Measurements from ENCODE around the gene RGS7.
A peak's percentile ranks its signal among the peaks of the same experiment; 100 is the strongest.
"Not testable (repeated sequence)": the region's sequence is repeated elsewhere in the genome, so short reads cannot be mapped to it uniquely, and the experiment has no call there.

The RGS7 gene

DNA sequence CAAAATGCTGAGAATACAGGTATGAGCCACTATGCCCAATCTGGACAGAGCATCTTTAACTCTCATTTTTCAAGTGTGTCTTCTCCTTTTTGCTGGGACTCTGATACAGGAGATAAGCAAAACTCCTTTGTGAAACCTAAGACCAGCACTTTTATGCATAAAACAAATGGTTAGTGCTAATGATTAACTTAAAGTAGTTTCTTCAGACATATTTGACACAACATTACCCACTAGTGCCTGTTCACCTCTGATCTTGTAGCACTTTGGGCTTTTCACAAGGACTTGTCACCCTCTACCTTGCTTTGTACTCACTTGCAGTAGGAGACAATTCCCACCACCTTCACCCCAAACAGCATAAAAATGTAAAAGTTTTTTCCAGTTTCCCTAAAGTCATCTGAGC is 216.3 kb downstream of the RGS7 start:
- DNase-seq (ENCODE audit: low read depth in 2 of 2), result no peak

DNA sequence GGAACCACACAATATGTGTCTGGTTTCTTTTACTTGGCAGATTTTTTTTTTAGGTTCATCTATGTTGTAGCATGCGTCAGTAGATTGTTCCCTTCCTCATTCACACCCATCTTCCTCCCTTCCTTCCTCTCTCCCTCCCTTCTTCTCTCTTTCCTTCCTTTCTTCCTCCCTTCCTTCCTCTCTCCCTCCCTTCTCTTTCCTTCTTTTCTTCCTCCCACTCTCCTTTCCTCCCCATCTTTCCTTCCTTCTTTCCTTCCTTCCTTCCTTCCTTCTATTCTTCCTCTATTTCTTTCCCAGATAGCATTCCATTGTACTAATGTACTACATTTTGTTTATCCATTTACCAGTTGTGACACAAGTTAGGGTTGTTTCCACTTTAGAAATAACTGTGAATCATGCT is 218.0 kb downstream of the RGS7 start:
- DNase-seq (ENCODE audit: low read depth in 2 of 2), result no peak

DNA sequence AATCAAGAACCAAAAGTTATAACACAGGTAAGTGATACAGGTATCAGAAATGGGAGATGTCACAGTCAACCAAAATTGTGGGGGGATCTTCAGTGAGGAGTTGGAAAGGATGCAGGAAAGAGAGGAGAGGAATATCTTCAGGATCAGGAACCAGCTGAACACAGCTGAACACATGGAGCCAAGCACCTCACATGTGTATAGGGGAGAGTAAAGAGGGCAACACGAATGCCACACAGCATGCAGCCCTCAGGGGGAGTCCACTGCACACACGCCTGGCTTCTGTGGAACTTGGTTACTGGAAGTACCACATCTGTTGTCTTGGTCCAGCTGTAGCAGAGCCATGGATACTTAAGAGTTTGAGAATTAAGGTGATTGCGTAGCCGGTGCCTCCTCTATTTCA is 218.8 kb downstream of the RGS7 start:
- no peak for DNase-seq (ENCODE audit: low read depth in 2 of 2)

DNA sequence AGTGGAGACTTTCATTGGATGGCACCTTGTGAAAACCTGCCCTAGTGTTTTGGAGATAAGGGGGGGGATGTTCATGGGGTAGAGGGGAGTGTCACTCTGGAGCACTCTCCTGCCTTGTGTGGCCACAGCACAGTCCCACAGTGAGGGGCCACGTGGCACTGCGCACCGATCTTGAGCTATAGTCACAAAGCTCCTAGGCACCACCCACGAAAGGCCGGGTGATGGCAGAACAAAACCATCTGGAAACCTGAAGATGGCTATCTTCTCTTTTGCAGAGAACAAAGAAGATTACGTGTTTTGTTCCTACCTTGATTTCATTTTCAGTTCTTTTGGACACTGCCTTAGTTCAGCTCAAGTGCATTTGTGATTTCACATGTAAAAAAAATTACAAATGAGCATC is 220.6 kb downstream of the RGS7 start:
- no peak for DNase-seq (ENCODE audit: low read depth in 2 of 2)

DNA sequence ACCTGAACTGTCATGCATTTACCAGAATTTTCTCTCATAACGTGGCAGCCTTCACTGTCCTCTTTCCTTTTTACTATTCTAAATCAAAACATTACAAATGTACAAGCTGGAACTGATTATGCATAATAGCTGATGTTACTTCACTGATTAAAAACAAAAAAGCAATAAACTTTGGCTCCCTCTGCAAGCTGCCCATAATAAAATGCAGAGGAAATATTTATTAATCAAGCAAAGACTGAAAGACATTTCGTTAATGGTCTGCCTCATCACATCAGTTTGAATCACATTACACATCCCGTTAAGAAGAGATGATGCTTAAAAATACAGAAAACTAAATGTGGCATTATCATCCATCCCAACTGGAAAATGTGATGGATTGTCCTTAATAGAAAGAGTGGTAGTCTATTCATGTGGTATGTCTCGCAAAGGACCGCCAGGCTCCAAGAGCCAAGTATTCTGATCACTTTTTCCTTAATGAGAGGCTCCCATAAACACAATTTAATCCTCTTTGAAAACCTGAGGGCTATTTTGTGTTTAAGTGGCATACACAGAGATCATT is 225.3 kb downstream of the RGS7 start:
- DNase-seq (ENCODE audit: low read depth in 2 of 2), result peak; percentile 1 to 4

DNA sequence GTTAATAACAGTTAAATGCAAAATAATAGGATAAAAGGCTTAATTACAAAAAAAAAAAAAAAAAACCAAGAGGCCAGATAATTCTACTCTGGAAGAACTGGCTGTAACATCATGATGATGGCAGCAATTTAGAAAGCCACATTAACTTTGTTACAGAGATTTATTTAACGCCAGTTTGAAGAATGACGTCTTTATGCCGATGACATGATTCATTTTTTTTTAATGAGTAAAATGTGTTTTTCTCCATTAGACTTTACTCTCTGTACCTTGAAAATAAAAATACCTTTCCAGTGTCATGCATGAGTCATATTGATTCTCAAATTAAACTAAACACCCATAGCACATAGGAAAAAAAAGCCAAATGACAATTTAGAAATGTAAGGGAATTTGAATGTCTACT is 226.1 kb downstream of the RGS7 start:
- DNase-seq (ENCODE audit: low read depth in 2 of 2), result peak; percentile 7 to 12

DNA sequence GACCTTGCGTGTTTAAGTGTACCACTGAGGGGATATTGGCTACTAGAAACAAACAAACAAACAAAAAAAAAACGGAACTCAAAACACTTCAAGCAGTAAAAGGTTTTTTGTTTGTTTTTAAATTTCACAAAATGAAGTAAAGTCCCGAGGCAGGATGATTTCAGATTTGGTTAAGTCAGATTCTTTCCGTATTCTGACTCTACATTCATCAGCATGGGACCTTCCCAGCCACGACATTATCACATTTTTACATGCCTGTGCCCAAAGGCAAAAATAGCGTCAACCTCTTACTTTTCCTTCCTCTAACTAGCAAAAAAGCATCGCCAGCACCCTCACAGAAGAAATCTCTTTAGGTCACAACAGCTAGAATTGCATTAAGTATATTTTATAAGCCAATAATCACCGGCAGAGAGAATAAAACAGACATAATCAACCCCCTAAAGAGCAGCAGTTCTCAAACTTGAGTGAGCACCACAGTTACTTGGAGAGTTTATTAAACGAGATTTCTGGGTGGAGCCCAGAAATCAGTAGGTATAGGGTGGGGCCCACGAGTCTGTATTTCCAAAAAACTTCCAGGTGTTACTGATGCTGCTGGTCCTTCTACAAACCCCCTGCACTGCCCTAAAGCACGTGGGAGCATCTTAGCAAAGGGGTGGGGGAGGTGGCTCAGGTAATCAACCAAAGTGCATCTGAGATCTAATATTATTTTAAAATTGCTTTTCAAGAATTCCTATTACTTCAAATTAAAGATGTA is 227.6 kb downstream of the RGS7 start:
- no peak for DNase-seq (ENCODE audit: low read depth in 2 of 2)

DNA sequence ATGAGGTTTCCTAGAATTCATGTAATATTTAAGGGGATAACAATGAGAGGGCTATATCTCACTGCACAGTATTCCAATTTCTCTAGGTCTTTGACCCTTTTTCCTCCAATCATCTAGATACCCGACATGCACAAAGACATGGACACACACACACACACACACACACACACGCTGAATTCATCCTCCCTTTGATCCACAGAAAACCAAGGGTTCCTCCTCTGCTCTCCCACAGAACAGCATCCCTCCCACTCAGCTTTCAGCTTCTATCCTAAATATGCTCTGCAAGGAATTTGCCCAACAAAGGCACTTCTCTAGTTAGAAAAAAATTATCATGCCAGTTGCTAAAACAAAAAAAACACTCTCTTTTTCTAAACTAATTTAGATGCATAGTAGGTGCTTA is 231.7 kb downstream of the RGS7 start:
- DNase-seq (ENCODE audit: low read depth in 2 of 2), result no peak

DNA sequence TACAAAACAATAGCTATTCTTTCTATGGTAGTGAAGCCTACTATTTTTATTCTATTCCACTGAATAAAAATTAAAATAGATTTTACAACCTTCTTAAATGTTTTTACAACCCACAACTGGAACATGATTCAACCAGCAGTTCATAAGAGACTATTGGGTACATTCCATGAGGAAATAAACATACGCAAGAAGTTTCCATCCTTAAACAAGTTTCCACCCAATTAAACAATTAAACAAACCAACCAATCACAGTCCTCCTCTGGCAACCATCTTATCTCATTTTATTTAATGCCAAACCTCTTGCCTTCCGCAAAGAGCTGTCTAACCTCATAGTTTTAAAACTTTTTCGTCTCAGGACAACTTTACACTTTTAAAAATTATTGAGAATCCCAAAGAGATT is 239.0 kb downstream of the RGS7 start:
- no peak for DNase-seq (ENCODE audit: low read depth in 2 of 2)

DNA sequence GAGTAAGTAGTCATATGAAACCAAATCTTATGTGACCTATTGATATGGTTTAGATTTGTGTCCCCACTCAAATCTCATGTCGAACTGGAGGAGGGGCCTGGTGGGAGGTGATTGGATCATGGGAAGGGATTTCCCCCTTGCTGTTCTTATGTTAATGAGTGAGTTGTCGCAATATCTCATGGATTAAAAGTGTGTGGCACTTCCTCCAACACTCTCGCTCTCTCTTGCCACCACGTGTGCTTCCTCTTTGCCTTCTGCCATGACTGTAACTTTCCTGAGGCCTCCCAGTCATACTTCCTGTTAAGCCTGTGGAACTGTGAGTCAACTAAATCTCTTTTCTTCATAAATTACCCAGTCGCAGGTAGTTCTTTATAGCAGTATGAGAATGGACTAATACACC is 241.2 kb downstream of the RGS7 start:
- DNase-seq (ENCODE audit: low read depth in 2 of 2), result no peak

DNA sequence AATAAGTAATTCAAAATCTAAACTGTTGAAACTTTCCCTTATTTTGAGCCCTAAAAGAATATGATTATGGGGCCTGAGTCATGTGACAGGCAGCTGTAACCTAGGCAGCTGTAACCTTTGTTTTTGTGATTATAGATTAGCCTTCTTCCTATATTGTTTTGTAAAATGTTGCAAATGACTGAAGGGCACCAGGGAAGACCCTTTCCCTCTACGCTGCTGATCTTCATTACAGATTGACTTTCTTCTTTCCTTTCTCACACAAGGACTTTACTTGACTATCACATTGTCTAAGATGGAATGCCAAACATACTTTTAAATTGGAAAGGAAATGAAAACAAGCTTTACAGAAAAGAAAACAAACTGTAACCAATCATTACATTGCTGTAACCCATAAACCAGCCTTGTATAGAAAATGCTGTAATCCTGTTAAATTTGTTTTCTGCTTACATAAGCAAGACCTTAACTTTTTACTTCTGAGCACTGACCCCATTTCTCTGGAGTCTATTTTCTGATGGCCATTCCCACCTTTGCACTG is 242.2 kb downstream of the RGS7 start:
- no peak for DNase-seq (ENCODE audit: low read depth in 2 of 2)

DNA sequence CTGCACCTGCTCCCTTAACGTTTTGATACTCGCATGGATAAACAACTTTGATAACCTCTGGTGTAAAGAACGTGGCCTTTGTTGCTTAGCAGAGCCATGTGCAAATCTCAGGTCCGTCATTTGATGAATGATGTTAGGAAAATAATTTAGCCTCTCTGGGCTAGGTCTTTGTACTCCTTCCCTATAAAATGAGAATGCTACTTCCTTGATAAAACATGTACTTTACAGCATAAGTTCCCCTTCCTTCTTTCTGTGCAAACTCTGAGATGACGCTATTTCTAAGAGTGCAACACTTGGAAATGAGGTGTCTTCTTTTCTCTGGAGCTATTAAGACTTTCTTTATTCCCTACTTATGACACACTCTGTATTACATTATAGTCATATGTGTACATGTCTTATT is 243.4 kb downstream of the RGS7 start:
- DNase-seq (ENCODE audit: low read depth in 2 of 2), result no peak

DNA sequence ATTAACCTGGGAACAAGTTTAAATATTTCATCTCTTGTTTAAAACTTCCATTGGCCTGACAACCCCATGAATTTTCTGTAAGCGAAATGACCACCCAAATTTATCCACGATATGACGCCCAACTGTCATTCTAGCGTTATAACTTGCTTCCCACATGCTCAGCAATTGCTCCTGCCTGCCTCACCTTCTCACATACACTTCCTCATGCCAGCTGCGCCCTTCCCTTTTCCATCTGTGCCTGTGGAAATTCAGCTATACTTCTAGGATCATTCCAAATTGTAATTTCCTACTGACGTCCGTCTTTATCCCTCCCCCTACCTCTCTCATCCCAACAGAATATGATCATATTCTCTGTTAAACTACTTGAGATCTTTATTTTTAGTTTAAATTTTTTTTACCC is 248.0 kb downstream of the RGS7 start:
- no peak for DNase-seq (ENCODE audit: low read depth in 2 of 2)

DNA sequence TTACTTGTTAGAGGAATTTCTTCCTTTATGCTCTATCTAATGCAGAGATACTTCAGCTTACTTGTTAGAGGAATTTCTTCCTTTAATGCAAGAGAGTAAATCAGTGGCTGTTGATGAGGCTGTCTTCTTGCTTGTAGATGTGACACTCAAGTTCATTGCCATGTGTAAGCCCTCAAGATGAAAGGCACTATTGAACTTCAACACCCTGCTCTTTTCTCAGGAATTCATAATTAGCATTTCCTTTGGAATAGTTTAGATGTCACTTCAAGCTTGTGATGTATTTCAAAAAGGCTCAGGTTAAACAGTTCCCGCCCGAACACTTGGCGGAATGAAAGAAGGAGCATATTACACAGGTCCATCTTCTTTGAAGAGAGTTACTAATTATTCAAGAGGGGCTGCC is 251.9 kb downstream of the RGS7 start:
- no peak for DNase-seq (ENCODE audit: low read depth in 2 of 2)

DNA sequence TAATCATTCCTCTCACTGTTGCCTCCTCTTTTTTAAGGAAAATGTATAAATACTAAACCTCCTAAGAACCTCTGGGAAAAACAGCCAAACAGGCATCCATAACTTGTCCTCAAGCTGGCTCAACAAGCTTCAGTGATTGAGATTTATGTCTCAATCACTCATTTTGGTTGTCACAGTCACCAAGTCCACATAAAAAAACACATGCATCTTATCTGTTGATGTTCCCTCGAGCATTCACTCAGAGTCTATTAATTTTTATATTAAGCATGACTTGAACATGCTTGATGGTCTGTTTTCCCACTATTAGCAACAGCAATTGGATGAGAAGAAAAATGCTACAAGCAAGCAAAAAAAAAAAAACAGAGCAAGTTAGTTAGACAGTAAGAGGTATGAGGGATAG is 254.3 kb downstream of the RGS7 start:
- no peak for DNase-seq (ENCODE audit: low read depth in 2 of 2)

DNA sequence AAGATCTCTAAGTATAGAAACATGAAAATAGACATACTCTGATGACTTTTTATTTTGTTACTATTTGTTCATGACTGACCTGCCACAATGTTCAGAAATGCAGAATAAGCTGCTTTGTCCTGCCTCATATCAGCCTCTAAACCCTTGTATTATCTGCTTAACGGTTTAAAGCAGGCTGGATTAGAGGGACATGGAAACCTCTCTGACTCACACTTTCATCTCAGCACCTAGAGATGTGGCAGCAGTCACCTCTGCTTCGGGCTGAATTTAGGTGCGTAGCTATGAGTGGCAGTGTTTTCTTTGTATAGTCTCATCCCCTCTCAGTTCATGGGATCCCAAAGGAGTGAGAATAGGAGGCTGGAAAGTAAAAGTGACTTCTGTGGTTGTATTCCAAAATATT is 255.4 kb downstream of the RGS7 start:
- no peak for DNase-seq (ENCODE audit: low read depth in 2 of 2)

DNA sequence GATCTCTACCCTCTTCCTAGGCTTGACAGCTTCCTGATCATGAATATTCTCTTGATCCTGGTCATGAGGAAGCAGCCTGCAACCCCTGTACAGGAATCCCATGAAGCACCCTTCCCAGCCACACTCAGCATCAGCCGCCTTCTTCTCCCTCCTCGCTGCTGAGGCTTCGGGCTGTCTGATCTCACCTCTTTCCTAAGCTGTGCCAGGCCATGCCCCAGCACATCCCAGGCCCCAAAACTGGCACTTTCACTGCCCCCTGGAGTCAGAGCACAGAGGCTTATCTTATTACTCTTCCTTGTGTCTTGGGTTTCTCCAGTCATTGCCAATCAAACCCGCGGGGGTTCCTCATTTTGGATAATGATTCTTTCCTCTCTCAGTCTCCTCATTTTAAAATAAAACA is 259.5 kb downstream of the RGS7 start:
- DNase-seq (ENCODE audit: low read depth in 2 of 2), result no peak

DNA sequence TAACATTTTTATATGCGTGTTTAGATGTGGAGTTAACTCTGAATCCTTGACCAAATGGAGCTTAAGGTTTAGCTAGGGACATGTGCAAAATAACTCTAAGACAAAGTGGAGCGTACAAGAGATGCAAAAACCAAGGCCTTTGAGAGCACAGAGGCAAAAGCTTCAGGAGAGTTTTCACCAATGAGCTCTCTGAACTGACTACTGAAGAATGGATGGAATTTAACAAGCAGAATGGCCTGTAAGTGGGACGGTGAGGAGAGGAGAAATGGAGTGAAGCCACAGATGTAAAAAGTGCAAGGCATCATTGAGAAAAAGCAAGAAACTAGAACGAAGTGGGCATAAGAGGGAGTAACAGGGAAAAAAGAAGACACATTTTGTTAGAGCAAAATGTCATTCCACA is 260.0 kb downstream of the RGS7 start:
- DNase-seq (ENCODE audit: low read depth in 2 of 2), result no peak

DNA sequence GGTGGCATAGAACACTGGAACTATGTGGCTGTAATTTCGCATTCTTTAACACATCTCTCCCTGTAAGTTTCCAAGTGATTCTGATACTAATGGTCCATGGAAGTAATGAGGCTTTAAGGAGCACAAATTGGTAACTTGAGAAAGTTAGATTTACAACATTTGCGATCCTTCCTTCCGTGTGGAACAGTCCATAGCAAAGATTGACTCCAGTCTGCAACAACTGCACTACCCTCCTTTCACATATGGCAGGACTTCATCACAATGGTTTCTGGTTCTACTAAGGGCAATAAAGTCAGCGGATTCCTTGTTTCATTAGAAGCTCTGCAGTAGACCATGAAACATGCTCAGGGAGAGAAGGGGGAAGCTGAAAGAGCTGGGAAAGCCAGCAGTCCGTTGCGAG is 261.2 kb downstream of the RGS7 start:
- DNase-seq (ENCODE audit: low read depth in 2 of 2), result no peak

DNA sequence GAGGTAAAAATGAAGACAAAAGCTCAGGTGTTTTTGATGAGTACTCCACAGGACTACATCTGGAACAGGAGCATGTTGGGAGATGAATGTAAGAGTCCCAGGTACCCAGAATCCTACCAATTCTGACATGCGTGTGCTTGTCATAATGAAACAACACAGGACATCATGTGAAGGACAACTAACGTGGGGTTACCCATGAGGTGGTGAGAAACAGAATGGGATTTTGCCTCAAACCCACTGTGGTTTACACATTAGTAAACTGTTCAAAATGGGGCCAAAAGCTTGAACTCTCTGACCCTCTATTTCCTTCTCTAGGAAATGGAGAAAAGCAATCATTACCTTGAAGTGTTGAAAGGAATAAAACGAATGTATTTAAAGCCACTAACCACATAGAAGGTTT is 266.2 kb downstream of the RGS7 start:
- DNase-seq (ENCODE audit: low read depth in 2 of 2), result no peak

DNA sequence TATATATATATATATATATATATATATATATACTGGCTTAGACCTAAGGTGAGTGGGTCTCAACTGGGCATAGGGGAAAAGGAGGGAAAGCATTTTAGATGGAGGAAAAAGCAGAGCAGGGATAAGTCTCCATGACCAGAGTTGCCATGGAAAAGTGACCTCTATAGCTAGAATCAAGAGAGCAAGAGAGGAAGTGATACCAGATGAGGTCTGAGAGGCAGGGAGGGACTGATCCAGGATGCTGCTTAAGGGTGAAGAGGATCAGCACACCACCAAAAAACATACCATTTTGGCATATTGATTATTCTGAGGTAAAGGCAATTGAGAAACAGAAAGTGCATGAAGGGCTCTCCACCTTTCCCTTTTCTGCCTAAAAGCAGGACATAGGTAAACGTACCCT is 267.9 kb downstream of the RGS7 start:
- not testable (repeated sequence) for DNase-seq (ENCODE audit: low read depth in 2 of 2)

DNA sequence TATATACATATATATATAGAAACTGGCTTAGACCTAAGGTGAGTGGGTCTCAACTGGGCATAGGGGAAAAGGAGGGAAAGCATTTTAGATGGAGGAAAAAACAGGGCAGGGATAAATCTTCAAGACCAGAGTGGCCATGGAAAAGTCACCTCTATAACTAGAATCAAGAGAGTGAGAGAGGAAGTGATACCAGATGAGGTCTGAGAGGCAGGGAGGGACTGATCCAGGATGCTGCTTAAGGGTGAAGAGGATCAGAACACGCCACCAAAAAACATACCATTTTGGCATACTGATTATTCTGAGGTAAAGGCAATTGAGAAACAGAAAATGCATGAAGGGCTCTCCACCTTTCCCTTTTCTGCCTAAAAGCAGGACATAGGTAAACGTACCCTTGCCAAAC is 268.9 kb downstream of the RGS7 start:
- DNase-seq (ENCODE audit: low read depth in 2 of 2), result not testable (repeated sequence)

DNA sequence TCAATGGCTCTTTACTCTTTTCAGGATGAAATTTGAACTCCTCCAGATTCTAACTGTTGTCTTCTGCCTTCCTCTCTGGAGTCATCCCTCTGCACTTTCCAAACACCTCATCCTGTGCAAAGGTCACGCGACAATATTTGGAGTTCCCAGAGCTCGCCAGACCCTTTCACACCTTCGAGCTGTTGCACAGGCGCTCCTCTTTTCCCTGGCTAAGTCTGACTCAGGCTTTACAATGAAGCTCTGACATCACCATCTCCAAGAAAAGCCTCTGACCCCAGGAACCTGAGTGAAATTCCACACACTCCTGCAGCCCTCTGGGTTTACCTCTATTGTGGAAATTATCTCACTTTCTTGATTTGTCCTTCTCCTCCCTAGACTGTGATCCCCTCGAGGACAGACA is 270.3 kb downstream of the RGS7 start:
- no peak for DNase-seq (ENCODE audit: low read depth in 2 of 2)

DNA sequence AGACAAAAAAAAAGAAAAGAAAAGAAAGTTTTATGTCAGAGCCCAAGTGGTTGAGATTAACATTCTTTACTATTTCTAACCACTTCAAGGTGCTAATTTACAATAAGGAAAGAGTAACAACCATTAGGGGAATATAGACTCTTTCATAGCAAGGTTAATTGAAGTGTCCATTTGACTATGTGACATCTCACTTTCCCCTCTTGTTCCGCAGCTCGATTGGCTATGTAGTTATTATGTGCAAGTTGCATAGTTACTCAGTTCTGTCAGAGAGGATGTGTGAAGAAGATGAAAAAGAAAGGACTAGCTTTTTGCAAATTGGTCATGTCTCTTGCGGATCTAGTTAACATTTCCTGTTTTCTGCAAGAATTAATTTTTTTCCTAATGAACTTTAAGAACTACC is 273.7 kb downstream of the RGS7 start:
- DNase-seq (ENCODE audit: low read depth in 2 of 2), result no peak
